ENCODE results near the gene MRPL55. TPM values are rescaled to one million over a fixed set of nuclear protein-coding genes. Genes with fewer than 3 reads are reported as not detected.
A peak's percentile ranks its signal among the peaks of the same experiment; 100 is the strongest.

Gene MRPL55
- total RNA-seq = 10 to 100 TPM; 82.3 to 93.0 (median 89.5) TPM

GRCh38 chr1:228109073-228109961 is at the start of gene MRPL55:
TSS of gene MRPL55 (minus strand) at chr1:228109299. CDS start at chr1:228108260, 1,039 bp downstream.
- Mint-ChIP-seq H3K36me3 (ENCODE audit: insufficient read depth) (peaks cover 6% of the 10 kb centered on the region), H3K4me3 (peak within 1 kb of the TSS; percentile 92), H3K4me1 (ENCODE audit: low read depth) (peaks cover 21% of the 10 kb centered on the region), H3K27me3 (ENCODE audit: low read depth) (no peaks in the 10 kb centered on the region), H3K9me3 (no peaks in the 10 kb centered on the region)
- DNase-seq (peak; percentile 99), ATAC-seq (peak; percentile 92 to 95)

- H3K27me3 Mint-ChIP-seq (ENCODE audit: low read depth) = no peaks in the 10 kb centered on the region
- no peaks in the 10 kb centered on the region for H3K9me3 Mint-ChIP-seq
- no peak overlapping the region for H3K4me3 Mint-ChIP-seq
- no peaks in the 10 kb centered on the region for H3K36me3 Mint-ChIP-seq (ENCODE audit: insufficient read depth)
- H3K4me1 Mint-ChIP-seq (ENCODE audit: low read depth) = peaks cover 24% of the 10 kb centered on the region
- no peak for DNase-seq
- ATAC-seq = no peak
These were observed 49.3 kb upstream of the MRPL55 start for GRCh38 chr1:228158151-228159007.

DNA sequence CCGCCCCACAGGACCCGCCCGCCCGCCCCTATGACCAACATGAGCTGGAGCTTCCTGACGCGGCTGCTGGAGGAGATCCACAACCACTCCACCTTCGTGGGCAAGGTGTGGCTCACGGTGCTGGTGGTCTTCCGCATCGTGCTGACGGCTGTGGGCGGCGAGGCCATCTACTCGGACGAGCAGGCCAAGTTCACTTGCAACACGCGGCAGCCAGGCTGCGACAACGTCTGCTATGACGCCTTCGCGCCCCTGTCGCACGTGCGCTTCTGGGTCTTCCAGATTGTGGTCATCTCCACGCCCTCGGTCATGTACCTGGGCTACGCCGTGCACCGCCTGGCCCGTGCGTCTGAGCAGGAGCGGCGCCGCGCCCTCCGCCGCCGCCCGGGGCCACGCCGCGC is 48.6 kb upstream of the MRPL55 start:
- no peak for ATAC-seq
- Mint-ChIP-seq H3K4me3 (no peak overlapping the region), H3K36me3 (ENCODE audit: insufficient read depth) (no peaks in the 10 kb centered on the region), H3K9me3 (no peaks in the 10 kb centered on the region), H3K4me1 (ENCODE audit: low read depth) (peaks cover 21% of the 10 kb centered on the region), H3K27me3 (ENCODE audit: low read depth) (no peaks in the 10 kb centered on the region)
- DNase-seq = no peak

DNA sequence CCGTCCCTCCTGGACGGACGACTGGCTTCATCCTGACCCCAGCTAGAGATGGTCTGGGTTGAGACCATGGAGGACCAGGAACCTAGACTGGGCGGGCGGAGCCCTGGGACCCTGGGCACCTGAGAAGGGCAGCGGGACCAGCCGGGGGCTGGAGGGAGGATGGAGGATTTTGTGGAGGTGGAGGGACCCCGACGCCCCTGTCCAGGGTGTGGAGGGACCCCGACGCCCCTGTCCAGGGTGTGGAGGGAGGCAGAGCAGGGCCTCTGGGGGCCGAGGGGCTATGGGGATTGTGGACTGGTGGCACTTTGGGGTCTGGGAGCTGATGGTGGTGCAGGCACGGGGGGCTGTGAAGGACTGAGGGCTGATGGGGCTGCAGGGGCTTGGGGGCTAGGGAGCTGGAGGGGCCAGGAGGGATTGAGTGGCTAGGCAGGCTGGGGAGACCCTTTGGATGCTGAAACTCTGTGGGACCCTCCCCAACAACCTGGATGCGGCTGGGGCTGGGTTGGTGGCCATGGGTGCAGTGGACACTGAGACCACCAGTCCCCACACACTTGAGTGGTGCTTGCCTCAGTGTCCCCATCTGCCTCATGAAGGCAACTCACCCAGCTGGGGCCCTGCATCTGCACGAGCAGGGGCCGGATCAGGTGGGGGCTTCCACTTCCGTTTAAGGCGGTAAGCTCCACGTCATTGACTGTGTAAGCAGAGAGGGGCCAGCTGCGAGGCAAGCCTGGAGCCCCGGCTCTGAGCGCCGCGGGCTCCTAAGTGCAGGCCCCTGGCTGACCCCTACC is 48.0 kb upstream of the MRPL55 start:
- Mint-ChIP-seq H3K9me3 (no peaks in the 10 kb centered on the region), H3K4me3 (no peak overlapping the region), H3K4me1 (ENCODE audit: low read depth) (peaks cover 17% of the 10 kb centered on the region), H3K27me3 (ENCODE audit: low read depth) (no peaks in the 10 kb centered on the region), H3K36me3 (ENCODE audit: insufficient read depth) (no peaks in the 10 kb centered on the region)
- DNase-seq = no peak
- ATAC-seq = peak in 1 of 2 donors; percentile 19

GRCh38 chr1:228156515-228156881 is 47.4 kb upstream of the MRPL55 start:
- DNase-seq = no peak
- H3K27me3 Mint-ChIP-seq (ENCODE audit: low read depth) = no peaks in the 10 kb centered on the region
- H3K9me3 Mint-ChIP-seq = no peaks in the 10 kb centered on the region
- H3K4me1 Mint-ChIP-seq (ENCODE audit: low read depth) = peaks cover 11% of the 10 kb centered on the region
- H3K36me3 Mint-ChIP-seq (ENCODE audit: insufficient read depth) = no peaks in the 10 kb centered on the region
- H3K4me3 Mint-ChIP-seq = no peak overlapping the region
- ATAC-seq = no peak

- DNase-seq = no peak
- Mint-ChIP-seq H3K4me1 (ENCODE audit: low read depth) (peaks cover 11% of the 10 kb centered on the region), H3K9me3 (no peaks in the 10 kb centered on the region), H3K27me3 (ENCODE audit: low read depth) (no peaks in the 10 kb centered on the region), H3K36me3 (ENCODE audit: insufficient read depth) (no peaks in the 10 kb centered on the region), H3K4me3 (no peak overlapping the region)
- ATAC-seq = no peak
These were observed 46.8 kb upstream of the MRPL55 start for GRCh38 chr1:228155596-228156514.

- Mint-ChIP-seq H3K27me3 (ENCODE audit: low read depth) (no peaks in the 10 kb centered on the region), H3K36me3 (ENCODE audit: insufficient read depth) (no peaks in the 10 kb centered on the region), H3K4me3 (no peak overlapping the region), H3K9me3 (no peaks in the 10 kb centered on the region), H3K4me1 (ENCODE audit: low read depth) (peaks cover 11% of the 10 kb centered on the region)
- ATAC-seq (peak; percentile 86 to 89), DNase-seq (peak; percentile 36)
These were observed 45.8 kb upstream of the MRPL55 start for GRCh38 chr1:228154670-228155571.

DNA sequence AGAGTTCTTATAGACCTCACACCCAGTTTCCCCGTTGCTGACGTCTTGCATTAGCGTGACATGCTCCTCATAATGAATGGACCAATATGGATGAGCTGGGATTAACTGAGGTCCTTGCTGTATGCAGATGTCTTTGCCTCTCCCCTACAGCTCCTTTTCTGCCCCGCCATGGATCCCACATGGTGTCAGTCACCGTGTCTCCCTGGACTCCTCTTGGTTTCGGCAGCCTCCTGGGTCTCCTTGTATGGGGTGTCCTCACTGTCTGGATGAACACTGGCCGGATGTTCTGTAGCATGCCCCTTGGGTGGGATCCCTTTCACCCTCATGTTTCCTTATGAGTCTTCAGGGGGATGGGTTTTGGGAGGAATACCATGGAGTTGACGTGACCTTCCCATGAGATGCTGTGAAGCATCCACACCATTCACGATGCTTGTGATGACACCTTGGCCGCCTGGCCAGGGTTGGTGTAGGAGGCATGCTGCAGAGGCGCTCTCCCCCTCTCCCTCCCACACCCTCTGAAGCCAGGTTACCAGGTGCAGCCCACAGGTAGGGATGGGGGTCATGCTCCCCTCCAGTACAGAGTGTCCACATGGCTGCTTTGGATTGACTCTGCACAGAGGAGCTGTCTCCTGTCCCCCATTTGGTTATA is 45.0 kb upstream of the MRPL55 start:
- no peak for ATAC-seq
- DNase-seq = no peak
- Mint-ChIP-seq H3K36me3 (ENCODE audit: insufficient read depth) (no peaks in the 10 kb centered on the region), H3K27me3 (ENCODE audit: low read depth) (no peaks in the 10 kb centered on the region), H3K4me3 (no peak overlapping the region), H3K9me3 (no peaks in the 10 kb centered on the region), H3K4me1 (ENCODE audit: low read depth) (peaks cover 11% of the 10 kb centered on the region)

DNA sequence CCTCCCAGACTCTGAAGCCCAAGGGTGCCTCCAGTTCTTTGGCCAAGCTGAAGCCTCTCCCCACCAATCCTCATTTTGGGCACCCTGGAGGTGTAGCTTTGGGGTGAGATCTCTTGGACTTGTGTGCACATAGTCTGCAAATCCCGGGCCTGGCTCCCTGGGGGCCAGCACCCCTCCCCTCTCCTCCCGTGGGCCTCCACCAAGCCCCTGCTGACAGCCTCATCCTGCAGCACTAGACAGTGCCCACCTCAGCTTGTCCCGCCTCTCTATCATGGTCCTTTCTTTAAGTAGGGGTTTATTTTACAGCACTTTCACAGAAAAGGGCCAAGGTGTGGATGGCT is 43.8 kb upstream of the MRPL55 start:
- no peak overlapping the region for H3K4me3 Mint-ChIP-seq
- DNase-seq (no peak), ATAC-seq (no peak)
- H3K36me3 Mint-ChIP-seq (ENCODE audit: insufficient read depth) = no peaks in the 10 kb centered on the region
- no peaks in the 10 kb centered on the region for H3K9me3 Mint-ChIP-seq
- peaks cover 11% of the 10 kb centered on the region for H3K4me1 Mint-ChIP-seq (ENCODE audit: low read depth)
- no peaks in the 10 kb centered on the region for H3K27me3 Mint-ChIP-seq (ENCODE audit: low read depth)

DNA sequence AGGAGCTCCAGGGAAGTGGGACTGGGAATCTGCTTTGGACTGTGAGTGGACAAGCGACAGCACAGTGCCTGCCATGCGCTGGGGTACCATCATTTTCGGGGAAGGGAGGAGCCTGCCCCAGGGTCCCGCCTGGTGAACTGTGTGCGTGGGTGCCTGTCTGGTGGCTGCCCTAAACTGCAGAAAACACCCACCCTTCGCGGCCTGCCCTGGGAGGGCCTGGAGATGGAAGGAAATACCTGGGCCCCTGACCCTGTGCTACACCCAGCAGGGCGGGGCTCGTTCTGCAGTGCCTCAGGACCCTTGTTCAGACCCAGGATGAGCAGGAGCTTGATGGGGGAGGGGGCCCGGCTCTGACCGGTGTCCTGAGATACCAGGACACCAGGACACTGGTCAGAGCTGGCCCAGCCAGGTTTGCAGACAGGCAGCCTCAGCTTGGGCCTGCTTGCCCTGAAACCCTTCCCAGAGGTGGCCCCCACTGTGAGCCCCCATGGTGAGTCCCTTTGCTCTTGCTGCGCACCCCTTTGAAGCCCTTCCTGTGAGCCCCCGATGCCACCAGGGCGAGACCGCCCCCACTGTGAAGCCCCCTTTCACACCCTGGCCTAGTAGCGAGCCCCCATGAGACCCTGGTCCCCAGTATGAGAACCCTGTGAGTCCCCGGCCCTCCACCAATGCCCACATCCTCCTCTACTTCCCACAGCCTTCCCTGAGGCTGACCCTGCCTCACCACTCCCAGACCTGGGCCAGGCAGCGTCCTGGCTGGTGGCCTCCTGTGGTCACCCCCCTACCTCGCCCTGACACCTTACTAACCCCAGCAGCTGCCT is 43.2 kb upstream of the MRPL55 start:
- Mint-ChIP-seq H3K9me3 (no peaks in the 10 kb centered on the region), H3K4me3 (no peak overlapping the region), H3K4me1 (ENCODE audit: low read depth) (peaks cover 10% of the 10 kb centered on the region), H3K36me3 (ENCODE audit: insufficient read depth) (no peaks in the 10 kb centered on the region), H3K27me3 (ENCODE audit: low read depth) (no peaks in the 10 kb centered on the region)
- DNase-seq (no peak), ATAC-seq (no peak)

- Mint-ChIP-seq H3K4me3 (no peak overlapping the region), H3K4me1 (ENCODE audit: low read depth) (peaks cover 7% of the 10 kb centered on the region), H3K9me3 (no peaks in the 10 kb centered on the region), H3K36me3 (ENCODE audit: insufficient read depth) (no peaks in the 10 kb centered on the region), H3K27me3 (ENCODE audit: low read depth) (no peaks in the 10 kb centered on the region)
- ATAC-seq (no peak), DNase-seq (no peak)
These were observed 42.3 kb upstream of the MRPL55 start for GRCh38 chr1:228151180-228151925.

Data from activated T-cell treated with anti-CD3 and anti-CD28 coated beads, Interleukin-2, amount 50 U/mL, for 4 hours (primary cell).